Fibroblast of lung (primary cell): ENCODE data around the gene TIMM22.

Source experiments
- EZH2 ChIP-seq: IDR thresholded peaks from 2 replicates; pipeline ENCODE4 v1.5.1; 2012; ENCODE audit warnings: low read length, control low read depth, mild to moderate bottlenecking; ENCODE audit errors: missing control alignments
- TF ChIP-seq, protein P1 (sequence below), 2 donors: IDR thresholded peaks in 1 of 2; conservative IDR thresholded peaks in 1 of 2; 1 replicate in 1 of 2; 2 replicates in 1 of 2; pipeline ENCODE4 v1.5.1; 2011 to 2012; ENCODE audit warnings: low read length in 2 of 2, control low read depth in 1 of 2, inconsistent platforms in 1 of 2, low read depth in 1 of 2, mild to moderate bottlenecking in 1 of 2

DNA sequence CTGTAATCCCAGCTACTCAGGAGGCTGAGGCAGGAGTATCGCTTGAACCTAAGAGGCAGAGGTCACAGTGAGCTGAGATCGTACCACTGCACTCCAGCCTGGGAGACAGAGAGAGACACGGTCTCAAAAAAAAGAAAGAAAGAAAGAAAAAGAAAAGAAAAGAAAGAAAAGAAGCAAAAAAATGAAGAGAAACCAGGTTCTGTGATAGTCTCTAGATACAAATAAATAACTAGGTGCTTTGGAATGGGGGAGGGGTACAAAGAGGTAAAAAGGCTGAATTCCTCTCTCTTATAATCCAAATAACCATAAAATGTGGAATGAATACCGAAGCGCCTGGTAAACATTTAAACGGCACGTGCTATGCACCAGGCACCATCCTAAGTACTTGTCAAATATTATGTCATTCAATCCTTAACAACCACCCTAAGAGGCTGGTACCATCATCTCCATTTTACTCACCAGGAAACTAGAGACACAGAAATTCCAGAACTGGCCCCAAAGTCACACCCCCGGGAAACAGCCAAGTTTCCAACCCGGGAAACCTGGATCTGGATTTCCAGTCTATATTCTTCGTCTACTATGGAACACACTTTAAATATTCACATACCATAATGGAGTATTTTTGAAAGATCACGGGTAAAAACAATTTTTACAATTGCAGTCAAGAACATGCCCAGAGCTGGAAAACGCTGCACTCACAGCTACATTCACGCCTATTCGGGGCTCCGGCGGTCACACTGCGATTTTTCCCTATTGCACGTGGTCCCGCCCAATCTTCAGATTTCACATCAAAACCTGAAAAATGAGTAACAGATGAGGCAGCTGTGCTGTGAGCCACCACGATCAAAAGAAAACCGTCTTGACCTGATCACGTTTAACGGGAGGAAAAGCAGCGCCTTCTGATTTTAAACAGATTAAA is 27.9 kb upstream of the TIMM22 start:
- TF ChIP-seq, protein P1, sequence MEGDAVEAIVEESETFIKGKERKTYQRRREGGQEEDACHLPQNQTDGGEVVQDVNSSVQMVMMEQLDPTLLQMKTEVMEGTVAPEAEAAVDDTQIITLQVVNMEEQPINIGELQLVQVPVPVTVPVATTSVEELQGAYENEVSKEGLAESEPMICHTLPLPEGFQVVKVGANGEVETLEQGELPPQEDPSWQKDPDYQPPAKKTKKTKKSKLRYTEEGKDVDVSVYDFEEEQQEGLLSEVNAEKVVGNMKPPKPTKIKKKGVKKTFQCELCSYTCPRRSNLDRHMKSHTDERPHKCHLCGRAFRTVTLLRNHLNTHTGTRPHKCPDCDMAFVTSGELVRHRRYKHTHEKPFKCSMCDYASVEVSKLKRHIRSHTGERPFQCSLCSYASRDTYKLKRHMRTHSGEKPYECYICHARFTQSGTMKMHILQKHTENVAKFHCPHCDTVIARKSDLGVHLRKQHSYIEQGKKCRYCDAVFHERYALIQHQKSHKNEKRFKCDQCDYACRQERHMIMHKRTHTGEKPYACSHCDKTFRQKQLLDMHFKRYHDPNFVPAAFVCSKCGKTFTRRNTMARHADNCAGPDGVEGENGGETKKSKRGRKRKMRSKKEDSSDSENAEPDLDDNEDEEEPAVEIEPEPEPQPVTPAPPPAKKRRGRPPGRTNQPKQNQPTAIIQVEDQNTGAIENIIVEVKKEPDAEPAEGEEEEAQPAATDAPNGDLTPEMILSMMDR (conservative IDR thresholded peaks at IDR 0.05 in 1 of 2, IDR thresholded peaks at IDR 0.05 in 1 of 2; ENCODE audit: low read depth in 1 of 2, low read length in 2 of 2), result no peak
- TF ChIP-seq EZH2, result no peak
